ENCODE data around the gene WRAP73. TPM values are rescaled to one million over a fixed set of nuclear protein-coding genes. Genes with fewer than 3 reads are reported as not detected.

The WRAP73 gene
- total RNA-seq, 2 donors from 2014 or later: 6.8 to 11.4 TPM

- Histone ChIP-seq H3K9me3 (no peaks in the 10 kb centered on the region), H3K4me3 (no peak overlapping the region), H3K4me1 (no peaks in the 10 kb centered on the region), H3K27me3 (no peaks in the 10 kb centered on the region), H3K27ac (no peak overlapping the region), H3K36me3 (peaks cover 72% of the 10 kb centered on the region)
- DNase-seq (ENCODE audit: low spot score): no peak
- no peak for TF ChIP-seq CTCF (IDR thresholded peaks at IDR 0.05)
Measured at GRCh38 chr1:3634059-3634800, 15.7 kb downstream of the WRAP73 start.

- no peak for DNase-seq (ENCODE audit: low spot score)
- no peaks in the 10 kb centered on the region for H3K27me3 ChIP-seq
- no peak for TF ChIP-seq CTCF (IDR thresholded peaks at IDR 0.05)
- H3K36me3 ChIP-seq: peaks cover 78% of the 10 kb centered on the region
- no peak overlapping the region for H3K27ac ChIP-seq
- H3K9me3 ChIP-seq: no peaks in the 10 kb centered on the region
- no peaks in the 10 kb centered on the region for H3K4me1 ChIP-seq
- H3K4me3 ChIP-seq: no peak overlapping the region
Measured at GRCh38 chr1:3633344-3634058, 16.4 kb downstream of the WRAP73 start.

GRCh38 chr1:3632716-3633343, 17.1 kb downstream of the WRAP73 start:
- no peaks in the 10 kb centered on the region for H3K27me3 ChIP-seq
- no peaks in the 10 kb centered on the region for H3K4me1 ChIP-seq
- H3K9me3 ChIP-seq: no peaks in the 10 kb centered on the region
- H3K4me3 ChIP-seq: no peak overlapping the region
- H3K27ac ChIP-seq: no peak overlapping the region
- peaks cover 78% of the 10 kb centered on the region for H3K36me3 ChIP-seq
- no peak for DNase-seq (ENCODE audit: low spot score)
- no peak for TF ChIP-seq CTCF (IDR thresholded peaks at IDR 0.05)

GRCh38 chr1:3632298-3632697, 17.6 kb downstream of the WRAP73 start:
- Histone ChIP-seq H3K4me1 (no peaks in the 10 kb centered on the region), H3K27me3 (no peaks in the 10 kb centered on the region), H3K9me3 (no peaks in the 10 kb centered on the region), H3K27ac (no peak overlapping the region), H3K4me3 (no peak overlapping the region), H3K36me3 (peaks cover 78% of the 10 kb centered on the region)
- DNase-seq (ENCODE audit: low spot score): no peak
- TF ChIP-seq CTCF (IDR thresholded peaks at IDR 0.05): no peak

GRCh38 chr1:3631320-3632260, 18.3 kb downstream of the WRAP73 start:
- Histone ChIP-seq H3K9me3 (no peaks in the 10 kb centered on the region), H3K27me3 (no peaks in the 10 kb centered on the region), H3K4me3 (no peak overlapping the region), H3K4me1 (no peaks in the 10 kb centered on the region), H3K27ac (no peak overlapping the region), H3K36me3 (peaks cover 71% of the 10 kb centered on the region)
- no peak for DNase-seq (ENCODE audit: low spot score)
- TF ChIP-seq CTCF (IDR thresholded peaks at IDR 0.05): no peak
